Psoas muscle (tissue), 8 donors: ENCODE results near the gene PDCD10. TPM values are rescaled to one million over a fixed set of nuclear protein-coding genes. Genes with fewer than 3 reads are reported as not detected.

Source experiments
- ATAC-seq, 4 donors: fragments of 200-7000 bp; cut with Tn5 transposase; one replicate each; pipeline ENCODE4 v1.9.1; 2020; ENCODE audit warnings: moderate library complexity in 3 of 4, mild to moderate bottlenecking in 2 of 4
- DNase-seq, 2 donors: peaks; one replicate each; pipeline ENCODE4 v3.0.0-alpha.2; 2020
- H3K27ac ChIP-seq: fragments of 200-600 bp; one replicate; pipeline ENCODE4 v1.8.0; 2022
- H3K27me3 ChIP-seq, 3 donors: fragments of 200-600 bp in 1 of 3; one replicate each; pipeline versions ENCODE4 v1.6.1 to v1.8.0; 2013 to 2022; ENCODE audit warnings: low read length in 2 of 3, mild to moderate bottlenecking in 2 of 3, moderate library complexity in 1 of 3; ENCODE audit not compliant: insufficient read depth in 3 of 3
- H3K36me3 ChIP-seq, 2 donors: fragments of 200-600 bp in 1 of 2; one replicate each; pipeline versions ENCODE4 v1.6.1 to v1.8.0; 2013 to 2022; ENCODE audit warnings: low read depth in 1 of 2, mild to moderate bottlenecking in 1 of 2, moderate library complexity in 1 of 2; ENCODE audit not compliant: insufficient read depth in 1 of 2
- H3K4me1 ChIP-seq: fragments of 200-600 bp; one replicate; pipeline ENCODE4 v1.8.0; 2022
- H3K4me3 ChIP-seq: fragments of 200-600 bp; one replicate; pipeline ENCODE4 v1.8.0; 2022; ENCODE audit warnings: mild to moderate bottlenecking
- H3K9me3 ChIP-seq: fragments of 200-600 bp; one replicate; pipeline ENCODE4 v1.8.0; 2022
- WGBS, 3 donors: extraction: QIAGEN DNeasy Blood & Tissue Kit; methylation state at CpG; one replicate each; pipeline versions ENCODE4 v1.1.6 to v1.1.7; 2013; 5-methylcytosine and 5-hydroxymethylcytosine counted together
- intact Hi-C, 2 donors: fragments of 100-400 bp; cut with DNase I; formaldehyde crosslinking; loops; one replicate each; pipeline versions ENCODE4 v1.11.0 to v1.14.2; 2022
- polyA plus RNA-seq, 3 donors: library from polyadenylated mRNA; stranded (reverse); fragments of 200-250 nt; gene quantifications; one replicate each; pipeline ENCODE4 v1.2.3, GENCODE V29; 2013
- total RNA-seq, 4 donors: library from RNA; stranded (reverse); fragmentation: NEBNext Ultra II Directional in 2 of 4; extraction: Animal tissue kit (Norgen Biotek cat#: 25700) in 2 of 4; gene quantifications; one replicate each; pipeline versions ENCODE4 v1.2.1 to v1.2.4, GENCODE V29; 2021 to 2023
- TF ChIP-seq, protein P1 (sequence below): fragments of 200-600 bp; IDR thresholded peaks from one replicate; pipeline ENCODE4 v1.8.0; 2022; ENCODE audit warnings: antibody characterized with exemption
- donor health status: healthy with polysubstance abuse.
- donor health status: DM: no; HTN: no; CAD: no; lungs with moderate emphysema.
- donor health status: Bipolar disorder and iron deficiency.
- donor health status: healthy.
- donor health status: DM: yes; HTN: yes; CAD: no.
- donor health status: DM: no; HTN: no; CAD: no.
- donor health status: DM: no; HTN: no; CAD: no.
- donor health status: DM: yes; HTN: yes; CAD: no.

PDCD10 gene
- total and polyA plus RNA-seq, 7 donors, result 16.4 to 47.9 (median 23.6) TPM

DNA sequence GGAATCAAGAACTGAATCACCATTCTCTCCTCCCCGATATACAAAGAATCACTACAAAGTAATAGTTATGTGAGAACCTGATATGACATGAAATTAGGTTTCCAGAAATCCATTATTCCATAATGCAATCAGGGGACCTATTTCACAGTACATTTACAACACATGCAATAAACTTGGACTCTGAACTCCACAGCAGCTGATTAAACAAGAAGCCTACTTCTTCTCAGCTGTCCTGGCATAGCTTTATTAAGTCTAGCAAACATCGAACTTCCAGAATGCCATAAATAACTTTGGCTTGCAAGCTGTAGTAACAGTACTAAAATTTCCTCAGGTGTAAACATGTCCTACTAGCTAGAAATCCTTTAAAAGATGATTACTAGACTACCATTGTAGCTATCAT, 17.8 kb downstream of the PDCD10 start:
- TF ChIP-seq, protein P1, sequence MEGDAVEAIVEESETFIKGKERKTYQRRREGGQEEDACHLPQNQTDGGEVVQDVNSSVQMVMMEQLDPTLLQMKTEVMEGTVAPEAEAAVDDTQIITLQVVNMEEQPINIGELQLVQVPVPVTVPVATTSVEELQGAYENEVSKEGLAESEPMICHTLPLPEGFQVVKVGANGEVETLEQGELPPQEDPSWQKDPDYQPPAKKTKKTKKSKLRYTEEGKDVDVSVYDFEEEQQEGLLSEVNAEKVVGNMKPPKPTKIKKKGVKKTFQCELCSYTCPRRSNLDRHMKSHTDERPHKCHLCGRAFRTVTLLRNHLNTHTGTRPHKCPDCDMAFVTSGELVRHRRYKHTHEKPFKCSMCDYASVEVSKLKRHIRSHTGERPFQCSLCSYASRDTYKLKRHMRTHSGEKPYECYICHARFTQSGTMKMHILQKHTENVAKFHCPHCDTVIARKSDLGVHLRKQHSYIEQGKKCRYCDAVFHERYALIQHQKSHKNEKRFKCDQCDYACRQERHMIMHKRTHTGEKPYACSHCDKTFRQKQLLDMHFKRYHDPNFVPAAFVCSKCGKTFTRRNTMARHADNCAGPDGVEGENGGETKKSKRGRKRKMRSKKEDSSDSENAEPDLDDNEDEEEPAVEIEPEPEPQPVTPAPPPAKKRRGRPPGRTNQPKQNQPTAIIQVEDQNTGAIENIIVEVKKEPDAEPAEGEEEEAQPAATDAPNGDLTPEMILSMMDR, result no peak
- Histone ChIP-seq H3K4me3 (no peak overlapping the region), H3K27me3 (no peaks in the 10 kb centered on the region), H3K9me3 (no peaks in the 10 kb centered on the region), H3K4me1 (peaks cover 6% of the 10 kb centered on the region), H3K27ac (no peak overlapping the region), H3K36me3 (peaks cover 0 to 23% of the 10 kb centered on the region in 2 donors)
- ATAC-seq, result no peak
- WGBS, 3 donors, result 10 to 58% (median 55%) methylated on average over 2 of the region's 2 CpGs
- no peak for DNase-seq
- intact Hi-C loops, result no loop called here

DNA sequence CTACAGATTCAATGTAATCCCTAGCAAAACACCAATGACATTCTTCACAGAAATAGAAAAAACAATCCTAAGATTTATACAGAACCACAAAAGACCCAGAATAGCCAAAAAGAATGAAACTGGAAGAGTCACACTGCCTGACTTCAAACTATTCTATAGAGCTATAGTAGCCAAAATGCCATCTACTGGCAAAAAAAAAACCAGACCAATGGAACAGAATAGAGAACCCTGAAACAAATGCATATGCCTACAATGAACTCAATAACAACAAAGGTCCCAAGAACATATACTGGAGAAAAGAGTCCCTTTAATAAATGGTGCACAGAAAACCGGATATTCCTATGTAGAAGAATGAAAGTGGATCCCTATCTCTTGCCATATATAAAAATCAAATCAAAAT, 19.8 kb downstream of the PDCD10 start:
- Histone ChIP-seq H3K9me3 (no peaks in the 10 kb centered on the region), H3K27ac (no peak overlapping the region), H3K36me3 (peaks cover 0 to 29% of the 10 kb centered on the region in 2 donors), H3K27me3 (no peaks in the 10 kb centered on the region), H3K4me1 (peaks cover 6% of the 10 kb centered on the region), H3K4me3 (no peak overlapping the region)
- ATAC-seq (no peak), DNase-seq (no peak)
- TF ChIP-seq, protein P1, result no peak
- intact Hi-C loops, result no loop called here
- WGBS, 3 donors, result 96 to 100% (median 97%) methylated on average over 1 of the region's 1 CpG

DNA sequence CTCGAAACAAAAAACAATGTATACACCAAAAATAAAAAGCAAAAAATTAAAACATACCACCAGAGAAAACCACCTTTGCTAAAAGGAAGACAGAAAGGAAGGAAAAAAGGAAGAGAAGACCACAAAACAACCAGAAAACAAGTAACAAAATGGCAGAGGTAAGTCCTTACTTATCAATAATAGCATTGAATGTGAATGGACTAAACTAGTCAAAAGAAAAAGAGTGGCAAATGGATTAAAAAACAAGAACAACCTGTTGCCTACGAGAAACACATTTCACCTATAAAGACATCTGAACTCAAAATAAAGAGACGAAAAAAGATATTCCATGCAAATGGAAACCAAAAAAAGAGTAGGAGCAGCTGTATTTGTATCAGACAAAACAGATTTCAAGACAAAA, 22.2 kb downstream of the PDCD10 start:
- Histone ChIP-seq H3K36me3 (peaks cover 0 to 19% of the 10 kb centered on the region in 2 donors), H3K9me3 (no peaks in the 10 kb centered on the region), H3K27me3 (no peaks in the 10 kb centered on the region), H3K27ac (no peak overlapping the region), H3K4me3 (no peak overlapping the region), H3K4me1 (peaks cover 6% of the 10 kb centered on the region)
- TF ChIP-seq, protein P1, result no peak
- no peak for DNase-seq
- intact Hi-C loops, result no loop called here
- WGBS, 3 donors, result 97 to 99% (median 98%) methylated on average over 3 of the region's 3 CpGs
- no peak for ATAC-seq

DNA sequence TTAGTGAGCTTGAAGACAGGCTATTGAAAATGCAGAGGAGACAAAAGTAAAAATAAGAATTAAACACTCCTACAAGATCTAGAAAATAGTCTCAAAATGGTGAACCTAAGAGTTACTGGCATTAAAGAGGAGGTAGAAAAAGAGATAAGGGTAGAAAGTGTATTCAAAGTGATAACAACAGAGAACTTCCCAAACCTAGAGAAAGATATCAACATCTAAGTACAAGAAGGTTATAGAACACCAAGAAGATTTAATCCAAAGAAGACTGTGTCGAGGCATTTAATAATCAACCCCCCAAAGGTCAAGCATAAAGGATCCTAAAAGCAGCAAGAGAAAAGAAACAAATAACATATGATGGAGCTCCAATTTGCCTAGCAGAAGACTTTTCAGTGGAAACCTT, 23.3 kb downstream of the PDCD10 start:
- ATAC-seq (no peak), DNase-seq (no peak)
- TF ChIP-seq, protein P1, result no peak
- 96 to 100% (median 100%) methylated on average over 1 of the region's 1 CpG for WGBS, 3 donors
- Histone ChIP-seq H3K4me3 (no peak overlapping the region), H3K27ac (no peak overlapping the region), H3K36me3 (peaks cover 0 to 20% of the 10 kb centered on the region in 2 donors), H3K9me3 (no peaks in the 10 kb centered on the region), H3K4me1 (no peaks in the 10 kb centered on the region), H3K27me3 (no peaks in the 10 kb centered on the region)
- intact Hi-C loops, result no loop called here

DNA sequence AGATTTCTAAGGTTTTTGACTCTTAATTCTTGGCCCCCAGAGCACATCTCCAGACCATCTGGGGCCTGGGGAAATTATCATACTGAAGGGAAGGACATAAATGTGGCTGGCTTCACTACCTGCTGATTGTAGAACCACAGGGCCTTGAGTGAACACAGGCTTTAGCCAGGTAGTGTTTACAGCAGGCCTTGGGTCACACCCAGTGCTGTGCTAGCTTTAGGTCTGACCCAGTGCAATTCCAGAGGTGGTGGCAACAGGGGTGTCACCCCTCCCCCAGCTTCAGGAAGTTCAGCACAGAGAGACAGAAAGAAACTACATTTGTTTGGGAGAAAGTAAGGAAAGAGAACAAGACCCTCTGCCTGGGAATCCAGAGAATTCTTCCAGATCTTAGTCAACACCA, 24.1 kb downstream of the PDCD10 start:
- DNase-seq, result no peak
- H3K27ac ChIP-seq, result no peak overlapping the region
- intact Hi-C loops, result no loop called here
- no peaks in the 10 kb centered on the region for H3K9me3 ChIP-seq
- no peak for ATAC-seq
- H3K27me3 ChIP-seq, result no peaks in the 10 kb centered on the region
- H3K4me3 ChIP-seq, result no peak overlapping the region
- no peaks in the 10 kb centered on the region for H3K4me1 ChIP-seq
- TF ChIP-seq, protein P1, result no peak
- peaks cover 0 to 24% of the 10 kb centered on the region in 2 donors for H3K36me3 ChIP-seq
